NCI-H2081 (cell line): ENCODE results near the gene TLX3.
"Not testable (repeated sequence)": the region's sequence is repeated elsewhere in the genome, so short reads cannot be mapped to it uniquely, and the experiment has no call there.

Experiments used
- DNase-seq, 2 experiments: peaks; one replicate each; lab custom pipeline; 2025; lab: John Stamatoyannopoulos, UW

The TLX3 gene

GRCh38 chr5:171323806-171324632 is 15.0 kb downstream of the TLX3 start:
- no peak for DNase-seq

- no peak for DNase-seq
Observed at GRCh38 chr5:171330021-171330420, 21.0 kb downstream of the TLX3 start.

GRCh38 chr5:171335616-171336015 is 26.6 kb downstream of the TLX3 start:
- DNase-seq = no peak

- peak; percentile 54 to 63 for DNase-seq
Observed at GRCh38 chr5:171336521-171337209, 27.6 kb downstream of the TLX3 start.

GRCh38 chr5:171337210-171337569 is 28.1 kb downstream of the TLX3 start:
- no peak for DNase-seq

GRCh38 chr5:171340042-171340441 is 31.0 kb downstream of the TLX3 start:
- DNase-seq = no peak

- DNase-seq = no peak
Observed at GRCh38 chr5:171340491-171340890, 31.4 kb downstream of the TLX3 start.

- peak; percentile 54 to 63 for DNase-seq
Observed at GRCh38 chr5:171342362-171343111, 33.5 kb downstream of the TLX3 start.

GRCh38 chr5:171344936-171345608 is 36.0 kb downstream of the TLX3 start:
- DNase-seq = no peak

GRCh38 chr5:171351536-171352073 is 42.6 kb downstream of the TLX3 start:
- DNase-seq = no peak

- no peak for DNase-seq
Observed at GRCh38 chr5:171355302-171355724, 46.3 kb downstream of the TLX3 start.

- no peak for DNase-seq
Observed at GRCh38 chr5:171357843-171358242, 48.8 kb downstream of the TLX3 start.

GRCh38 chr5:171361151-171361550 is 52.1 kb downstream of the TLX3 start:
- DNase-seq = not testable (repeated sequence)
